Measurements from ENCODE around the gene CRYL1.

The CRYL1 gene

DNA sequence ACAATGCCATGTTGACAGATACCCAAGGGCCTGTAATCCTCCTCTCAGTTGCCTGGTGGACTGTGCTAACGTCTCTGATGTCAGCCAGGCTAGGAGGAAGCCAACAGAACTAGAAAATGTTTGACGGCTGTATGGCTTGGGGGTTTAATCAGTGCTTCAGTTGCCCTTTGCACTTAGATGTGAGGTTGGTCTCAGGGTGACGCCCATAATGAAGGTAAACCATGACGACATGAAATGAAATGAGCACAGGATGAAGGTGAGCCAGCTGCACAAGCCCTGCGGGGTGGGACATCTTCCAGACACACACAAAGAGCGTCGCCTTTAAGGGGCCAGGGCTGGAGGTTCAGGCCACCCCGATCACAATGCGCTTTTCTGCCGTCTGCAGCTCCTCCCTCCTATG lies 127.2 kb downstream of the CRYL1 start:
- no peak for DNase-seq (ENCODE audit: low read depth)

DNA sequence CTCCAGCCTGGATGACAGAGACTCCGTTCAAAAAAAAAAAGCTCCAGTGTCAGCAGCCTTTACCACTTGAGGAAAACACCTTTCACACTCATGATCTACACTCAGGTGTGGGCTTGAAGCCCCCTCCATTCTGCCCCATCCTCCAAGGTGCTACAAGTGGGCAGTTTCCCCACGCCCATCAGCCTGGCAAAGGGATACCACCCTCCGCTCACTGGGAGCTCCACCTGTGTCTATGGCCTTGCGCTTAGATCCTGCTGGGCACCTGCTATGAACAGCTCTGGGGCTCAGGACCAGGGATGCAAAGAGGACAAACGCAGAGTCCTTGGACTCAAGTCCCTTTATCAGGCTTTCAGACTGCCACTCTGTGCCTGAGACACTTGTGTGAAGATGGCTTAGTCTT lies 127.8 kb downstream of the CRYL1 start:
- no peak for DNase-seq (ENCODE audit: low read depth)

DNA sequence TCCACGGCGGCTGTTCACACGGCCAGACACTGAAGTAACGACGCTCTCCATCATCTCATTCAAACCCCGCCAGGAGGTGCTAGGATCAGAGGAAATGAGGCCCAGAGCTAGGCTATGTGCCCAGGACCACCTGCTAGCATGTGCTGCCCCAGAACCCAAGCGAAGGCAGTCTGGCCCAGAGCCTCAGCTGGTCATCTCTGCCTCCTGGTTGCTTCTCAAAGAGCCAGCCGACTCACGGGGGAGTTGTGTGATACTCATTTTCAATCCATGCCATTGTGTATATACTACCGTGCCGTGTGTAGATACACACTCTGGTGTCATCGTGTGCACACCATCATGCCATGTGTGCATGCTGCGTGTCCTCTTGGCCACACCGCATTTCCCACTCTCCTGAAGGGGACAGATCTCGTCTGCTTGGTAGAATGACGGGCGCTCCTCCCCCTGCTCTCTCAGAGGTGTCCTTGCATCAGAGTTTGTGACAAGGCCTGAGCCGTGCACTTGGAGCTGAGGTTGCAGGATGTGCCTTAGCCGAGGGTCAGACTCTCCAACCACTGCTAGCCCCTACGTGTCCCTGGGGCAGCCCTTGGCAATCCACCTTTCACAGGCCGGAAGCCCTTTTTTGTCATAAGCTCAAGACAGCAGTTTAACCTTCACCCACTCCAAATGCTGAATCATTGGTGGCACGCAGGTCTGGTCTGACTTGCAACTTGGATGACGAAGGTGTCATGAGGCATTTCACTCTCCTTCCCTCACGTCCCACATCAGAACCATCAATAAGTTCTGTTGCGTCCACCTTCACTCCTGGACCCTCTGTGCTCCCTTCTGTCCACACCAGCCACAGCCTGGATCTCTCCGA lies 130.4 kb downstream of the CRYL1 start:
- DNase-seq (ENCODE audit: low read depth), result no peak

DNA sequence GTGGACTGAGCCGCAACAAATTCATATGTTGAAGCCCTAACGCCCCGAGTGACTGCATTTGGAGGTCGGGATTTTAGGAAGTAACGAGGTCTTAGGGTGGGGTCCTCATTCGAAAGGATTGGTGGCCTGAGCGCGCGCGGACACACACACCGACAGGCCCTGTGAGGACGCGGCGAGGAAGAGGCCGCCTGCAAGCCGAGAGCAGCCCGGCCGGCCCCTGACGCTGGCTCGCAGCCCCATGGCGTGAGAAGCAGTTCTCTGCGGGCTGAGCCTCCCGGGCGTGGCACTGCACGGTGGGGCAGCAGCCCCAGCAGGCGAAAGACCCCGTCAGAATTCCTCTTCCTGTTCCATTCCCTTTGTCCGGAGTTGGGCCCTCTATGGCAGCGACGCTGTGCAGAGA lies 131.2 kb downstream of the CRYL1 start:
- DNase-seq (ENCODE audit: low read depth), result no peak

DNA sequence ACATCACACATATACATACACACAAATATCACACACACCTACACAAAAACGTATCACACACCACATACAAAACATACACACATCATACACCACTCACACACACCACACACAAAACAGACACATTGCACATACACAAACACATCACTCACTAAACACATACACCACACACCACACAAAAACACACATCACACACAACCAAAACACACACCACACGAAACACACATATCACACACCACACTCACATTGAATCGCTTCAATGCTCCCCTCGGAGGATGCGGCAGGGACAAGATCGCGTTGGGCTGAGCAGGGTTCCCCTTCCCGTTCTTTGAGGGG lies 131.5 kb downstream of the CRYL1 start:
- no peak for DNase-seq (ENCODE audit: low read depth)

DNA sequence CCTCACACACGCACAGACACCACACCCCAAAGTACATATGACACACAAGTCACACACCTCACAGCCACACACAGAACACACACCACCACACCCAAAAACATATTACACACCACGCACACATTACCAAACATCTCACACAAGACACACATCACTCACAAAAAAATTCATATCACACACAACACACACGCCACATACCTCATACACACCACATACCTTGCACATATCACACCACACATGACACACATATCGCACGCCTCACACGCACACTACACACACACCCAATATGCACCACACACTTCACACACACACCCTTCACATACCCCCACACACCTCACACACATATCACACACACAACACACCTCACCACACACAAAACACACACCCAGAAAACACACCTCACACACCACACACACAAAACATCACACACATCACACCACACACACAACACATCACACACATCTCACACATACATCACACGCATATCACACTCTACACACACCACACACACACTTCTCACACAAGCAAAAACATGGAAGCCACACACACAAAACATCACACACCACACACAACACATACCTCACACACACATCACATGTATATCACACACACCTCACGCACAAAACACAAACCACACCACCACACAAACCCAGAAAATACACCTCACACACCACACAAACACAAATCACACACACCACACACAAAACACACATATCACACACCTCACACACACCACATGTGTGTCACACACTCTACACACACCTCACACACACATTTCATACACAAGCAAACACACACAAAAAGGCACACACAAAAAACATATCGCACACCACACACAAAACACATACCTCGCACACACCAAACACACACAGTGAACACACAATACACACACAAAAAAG lies 132.1 kb downstream of the CRYL1 start:
- DNase-seq (ENCODE audit: low read depth), result no peak

DNA sequence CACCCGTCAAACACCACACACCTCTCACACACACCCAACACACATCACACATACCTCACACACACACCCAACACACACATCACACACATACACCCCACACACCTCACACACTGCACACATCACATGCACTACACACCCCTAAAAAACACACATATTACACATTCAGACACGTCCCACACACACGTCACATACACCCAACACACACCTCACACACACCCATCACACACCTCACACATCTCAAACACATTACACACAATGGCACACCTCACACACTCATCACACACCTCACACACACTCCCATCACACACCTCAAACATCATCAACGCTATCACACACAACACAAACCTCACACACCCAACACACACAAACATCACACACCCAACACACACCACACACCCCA lies 133.1 kb downstream of the CRYL1 start:
- no peak for DNase-seq (ENCODE audit: low read depth)

DNA sequence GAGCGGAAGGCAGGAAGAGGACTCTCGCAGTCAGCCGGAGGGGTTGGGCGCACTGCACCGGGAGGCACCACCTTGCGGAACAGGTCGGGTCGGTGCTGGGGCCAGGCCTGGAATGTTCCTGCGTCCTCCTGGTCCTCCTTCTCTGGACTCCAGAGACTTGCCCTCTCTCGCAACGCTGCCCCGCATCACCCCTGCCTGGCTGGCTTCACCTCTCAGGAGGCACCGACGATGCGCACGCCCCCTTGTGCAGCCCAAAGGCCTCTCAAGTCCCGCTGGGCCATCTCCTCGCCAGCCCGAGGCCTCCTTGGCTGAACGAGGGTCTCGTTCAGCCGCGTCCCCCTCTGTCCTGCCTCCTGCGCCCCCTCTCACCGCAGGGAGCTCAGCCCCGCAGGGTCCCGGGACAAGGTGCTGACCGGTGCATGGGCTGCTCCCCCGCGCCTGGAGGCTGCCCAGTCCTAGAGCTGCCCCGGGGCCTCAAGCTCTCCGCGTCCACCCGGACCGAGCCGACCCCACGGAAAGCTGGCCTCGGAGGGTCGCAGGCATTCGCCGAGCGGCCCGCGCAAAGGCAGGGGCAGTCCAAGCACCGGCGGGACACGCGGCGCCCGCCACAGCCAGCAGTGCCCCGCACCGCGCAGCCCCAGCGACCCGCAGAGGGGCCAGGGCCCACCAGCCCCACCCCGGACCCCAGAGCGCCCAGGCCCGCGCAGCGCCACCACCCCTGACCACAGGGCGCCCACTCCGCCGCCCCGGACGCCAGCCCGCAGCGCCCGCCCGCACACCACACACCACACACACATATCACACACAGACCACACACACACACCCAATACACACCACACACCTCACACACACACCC lies 133.8 kb downstream of the CRYL1 start:
- no peak for DNase-seq (ENCODE audit: low read depth)

DNA sequence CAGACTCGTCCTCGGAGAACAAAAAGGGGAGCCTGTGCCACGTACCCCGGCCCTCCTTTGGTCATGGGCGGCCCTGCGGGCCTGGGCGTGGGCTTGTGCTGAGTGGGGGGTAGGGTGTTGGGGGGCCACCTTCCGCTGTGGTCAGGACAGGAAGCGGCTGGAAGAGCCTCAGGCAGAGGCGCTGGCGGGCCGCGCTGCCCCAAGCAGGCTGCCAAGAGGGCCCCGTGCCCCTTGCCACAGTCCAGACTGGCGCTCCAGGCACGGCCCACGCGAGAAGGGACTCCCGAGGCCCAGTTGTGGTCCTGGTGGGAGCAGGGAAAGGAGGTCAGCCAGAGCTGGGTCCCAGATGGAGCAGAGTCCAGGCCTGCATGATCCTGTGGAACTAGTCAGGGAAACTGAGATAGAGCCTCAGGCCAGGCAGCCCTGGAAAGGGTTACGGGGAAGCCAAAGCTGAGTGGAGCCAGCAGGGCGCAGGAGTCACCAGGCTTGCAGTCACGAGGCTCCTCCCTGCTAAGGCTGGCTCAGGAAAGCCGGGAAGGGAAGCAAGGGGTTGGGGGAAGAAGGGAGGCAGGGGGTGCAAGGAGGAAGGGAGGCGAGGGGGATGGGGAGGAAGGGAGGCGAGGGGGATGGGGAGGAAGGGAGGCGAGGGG lies 135.0 kb downstream of the CRYL1 start:
- no peak for DNase-seq (ENCODE audit: low read depth)

DNA sequence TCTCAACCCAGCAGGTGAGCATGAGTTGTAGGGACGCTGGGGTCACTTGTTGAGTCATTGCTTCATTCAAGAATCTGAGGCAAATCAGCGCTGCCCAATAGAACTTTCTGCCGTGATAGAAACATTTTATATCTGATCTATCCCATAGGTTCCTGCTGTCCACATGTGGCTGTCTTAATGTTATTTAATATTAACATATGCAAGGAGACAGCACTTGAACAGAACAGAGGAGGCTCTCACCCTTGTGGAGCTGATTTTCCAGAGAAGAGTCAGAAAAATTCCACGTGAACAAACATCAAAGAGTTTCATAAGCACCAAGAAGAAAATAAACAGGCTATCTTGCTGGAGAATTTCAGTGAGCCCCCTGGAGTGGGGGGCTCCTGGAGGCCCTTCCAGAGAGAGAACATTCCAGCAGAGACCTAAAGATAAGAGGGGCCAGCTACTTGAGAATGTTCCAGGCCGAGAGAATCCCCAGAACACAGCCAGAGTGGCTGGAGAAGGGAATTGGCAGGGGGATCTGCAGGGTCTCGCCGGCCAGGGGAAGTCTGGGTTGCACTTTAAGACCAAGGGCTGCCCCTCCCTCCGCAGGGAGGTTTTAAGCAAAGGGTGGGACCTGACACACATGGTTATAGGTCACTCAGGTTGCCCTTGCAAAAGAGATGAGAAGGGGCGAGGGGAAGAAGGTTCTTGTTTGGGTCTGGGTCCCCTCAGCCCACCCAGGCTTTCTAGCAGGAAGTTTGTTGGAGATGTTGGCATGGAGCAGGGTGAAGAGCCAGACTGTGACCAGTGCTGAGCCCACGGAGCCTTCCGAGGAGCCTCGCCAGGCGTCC lies 135.7 kb downstream of the CRYL1 start:
- no peak for DNase-seq (ENCODE audit: low read depth)

DNA sequence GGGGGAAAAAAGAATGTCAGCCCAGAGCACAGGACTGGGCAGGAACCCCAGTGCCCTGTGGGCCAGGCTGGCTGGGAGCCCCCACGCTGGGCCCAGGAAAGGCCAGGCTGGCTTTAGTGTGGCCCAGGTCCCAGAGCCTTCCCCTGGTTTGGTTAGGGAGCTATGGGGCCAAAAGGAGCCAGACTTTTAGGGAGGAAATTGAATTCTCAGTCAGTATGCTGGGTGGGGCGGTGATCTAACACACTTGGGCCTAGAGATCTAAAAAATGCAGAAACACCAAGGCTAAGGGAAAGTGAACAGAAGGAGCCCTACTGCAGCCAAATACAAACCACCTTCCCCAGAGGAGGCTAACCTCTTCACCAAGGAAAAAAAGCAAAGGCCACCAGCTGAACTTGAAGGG lies 137.5 kb downstream of the CRYL1 start:
- no peak for DNase-seq (ENCODE audit: low read depth)

DNA sequence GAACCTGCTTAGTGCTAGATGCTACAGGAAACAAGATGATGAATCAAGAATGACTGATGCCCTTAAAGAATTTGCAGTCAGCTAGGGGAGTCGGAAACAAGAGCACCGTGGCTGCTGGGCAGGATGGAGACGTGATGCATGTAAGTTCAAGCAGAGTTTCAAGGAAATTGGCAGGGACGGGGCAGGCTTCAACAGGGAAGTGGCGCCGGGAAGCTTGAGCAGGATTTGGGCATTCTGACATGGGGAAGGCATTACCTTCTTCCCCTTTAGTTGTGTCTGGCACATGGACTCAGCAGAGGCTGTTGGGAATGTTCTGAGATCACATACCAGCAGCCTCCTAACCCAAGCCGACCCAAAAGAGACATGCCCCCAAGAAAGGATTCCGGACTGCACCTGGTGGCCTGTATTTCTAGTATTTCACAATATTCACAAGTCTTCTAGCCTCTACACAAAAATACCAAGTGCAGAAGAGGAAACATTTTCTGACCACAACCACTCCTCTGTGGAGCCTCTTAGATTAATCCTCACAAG lies 138.2 kb downstream of the CRYL1 start:
- DNase-seq (ENCODE audit: low read depth), result no peak

DNA sequence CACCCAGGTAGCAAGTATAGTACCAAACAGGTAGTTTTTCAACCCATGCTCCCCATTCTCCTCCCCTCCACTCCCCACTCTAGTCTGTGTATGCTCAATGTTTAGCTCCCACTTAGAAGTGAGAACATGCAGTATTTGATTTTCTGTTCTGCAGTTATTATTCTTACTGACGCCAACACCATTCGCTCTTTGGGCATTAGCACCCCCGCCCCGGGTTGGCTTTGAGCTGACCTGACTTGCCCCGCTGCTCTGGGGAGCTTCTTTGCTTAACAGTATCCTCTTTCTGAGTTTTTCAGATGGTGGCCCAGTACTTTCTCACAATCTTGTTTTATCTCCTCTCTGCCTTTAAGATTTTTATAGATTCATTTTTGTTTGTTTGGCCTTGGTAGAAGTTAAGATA lies 138.7 kb downstream of the CRYL1 start:
- no peak for DNase-seq (ENCODE audit: low read depth)

DNA sequence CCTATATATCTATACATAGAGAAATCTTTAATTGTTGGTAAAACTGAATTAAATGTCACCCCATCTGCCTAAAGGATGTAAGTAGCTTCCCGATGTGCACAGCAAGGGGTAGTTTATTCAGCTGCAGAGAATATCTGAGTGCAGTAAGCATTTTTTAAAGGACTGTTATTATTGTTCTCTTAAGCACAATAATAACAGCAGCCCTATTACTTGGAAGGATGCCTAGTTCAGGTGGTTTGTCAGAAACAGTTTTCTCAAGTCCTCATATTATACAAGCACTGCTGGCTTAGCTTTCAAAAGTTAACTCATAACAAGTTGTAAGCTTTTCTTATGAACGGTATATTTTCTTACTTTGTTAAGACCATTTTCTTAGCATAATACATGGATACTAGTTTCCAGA lies 142.6 kb downstream of the CRYL1 start:
- DNase-seq (ENCODE audit: low read depth), result no peak

DNA sequence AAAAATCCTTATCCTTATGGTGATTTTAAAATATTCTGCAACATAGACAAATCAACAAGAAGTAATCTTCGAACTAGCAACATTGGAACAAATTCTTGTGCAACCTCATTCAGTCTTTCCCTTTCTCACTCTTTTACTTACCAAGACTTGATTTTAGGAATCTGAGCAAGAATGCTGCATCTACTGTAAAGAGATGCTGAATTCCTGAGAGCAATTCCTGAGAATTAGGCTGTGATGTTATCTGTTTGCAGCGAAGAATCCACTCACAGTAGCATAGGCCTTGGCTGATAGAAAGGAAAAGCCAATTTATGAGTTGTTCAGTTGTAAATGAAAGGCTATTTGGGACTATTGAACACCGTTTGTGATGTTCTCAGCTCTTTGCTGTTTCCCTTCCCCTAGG lies 144.3 kb downstream of the CRYL1 start:
- no peak for DNase-seq (ENCODE audit: low read depth)

DNA sequence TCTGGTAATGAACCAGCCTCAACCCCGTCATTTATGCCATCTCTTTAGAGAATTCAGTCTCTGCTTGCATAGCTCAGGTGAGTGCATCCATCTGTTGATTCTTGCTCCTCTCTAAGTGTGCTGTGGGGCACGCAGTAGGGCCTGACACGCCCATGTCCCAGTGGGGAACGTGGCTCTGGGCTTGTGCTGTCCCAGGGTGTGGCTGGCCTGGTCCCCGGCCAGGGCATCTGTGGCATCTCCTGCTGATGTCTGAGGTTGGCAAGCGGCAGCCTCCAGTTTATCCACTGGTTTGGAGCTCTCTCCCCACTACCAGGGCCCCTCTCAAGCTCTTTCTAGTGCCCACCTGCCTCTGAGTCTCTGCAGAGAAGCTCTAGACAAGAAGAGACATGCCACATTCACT lies 146.9 kb downstream of the CRYL1 start:
- no peak for DNase-seq (ENCODE audit: low read depth)

DNA sequence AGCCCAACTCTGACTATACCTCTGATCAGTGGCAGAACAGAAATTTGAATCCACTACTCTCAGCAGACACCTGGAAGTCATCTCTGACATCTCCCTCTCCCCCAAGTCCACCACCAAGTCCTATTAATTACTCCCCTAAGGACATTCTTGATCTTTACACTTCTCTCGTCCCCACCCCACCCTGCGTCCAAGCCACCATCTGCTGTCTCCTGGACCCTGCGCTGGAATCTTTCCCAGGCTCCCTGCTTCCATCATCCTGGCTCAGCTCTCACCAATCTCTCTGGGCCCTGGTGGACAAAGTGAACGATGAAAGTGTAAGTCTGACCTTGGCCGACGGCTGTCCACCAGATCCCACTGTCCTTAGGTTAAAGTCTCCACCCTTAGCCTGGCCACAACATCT lies 147.9 kb downstream of the CRYL1 start:
- no peak for DNase-seq (ENCODE audit: low read depth)

DNA sequence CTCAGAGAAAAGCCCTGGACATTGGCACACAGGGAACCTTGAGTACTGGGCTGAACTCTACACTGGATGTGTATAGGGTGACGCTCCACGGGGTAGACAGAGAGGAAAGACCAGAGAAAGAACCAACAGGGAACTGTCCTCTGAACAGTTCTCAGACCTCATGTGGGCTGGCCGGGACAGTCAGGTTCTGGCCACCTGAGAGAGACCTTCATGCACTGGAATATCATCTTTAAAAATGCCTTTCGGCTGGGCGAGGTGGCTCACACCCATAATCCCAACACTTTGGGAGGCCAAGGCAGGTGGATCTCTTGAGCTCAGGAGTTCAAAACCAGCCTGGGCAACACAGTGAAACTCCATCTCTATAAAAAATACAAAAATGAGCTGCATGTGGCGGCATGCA lies 149.8 kb downstream of the CRYL1 start:
- DNase-seq (ENCODE audit: low read depth), result no peak

DNA sequence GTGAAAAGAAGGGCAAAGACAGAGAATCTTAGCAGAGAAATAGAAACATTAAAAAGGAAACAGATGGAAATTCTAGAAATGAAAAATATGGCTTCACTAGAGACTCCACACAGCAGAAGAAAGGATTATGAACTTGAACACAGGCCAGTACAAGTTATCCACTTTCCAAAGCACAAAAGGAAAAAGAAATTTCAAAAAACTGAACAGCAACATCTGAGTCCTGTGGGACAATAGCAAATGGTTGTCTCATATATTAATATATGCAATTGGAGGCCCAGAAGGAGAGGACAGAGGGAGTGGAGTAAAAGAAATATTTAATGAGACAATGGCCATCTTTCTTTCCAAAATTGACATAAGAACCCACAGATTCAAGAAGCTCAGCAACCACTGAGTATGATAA lies 151.8 kb downstream of the CRYL1 start:
- no peak for DNase-seq (ENCODE audit: low read depth)

DNA sequence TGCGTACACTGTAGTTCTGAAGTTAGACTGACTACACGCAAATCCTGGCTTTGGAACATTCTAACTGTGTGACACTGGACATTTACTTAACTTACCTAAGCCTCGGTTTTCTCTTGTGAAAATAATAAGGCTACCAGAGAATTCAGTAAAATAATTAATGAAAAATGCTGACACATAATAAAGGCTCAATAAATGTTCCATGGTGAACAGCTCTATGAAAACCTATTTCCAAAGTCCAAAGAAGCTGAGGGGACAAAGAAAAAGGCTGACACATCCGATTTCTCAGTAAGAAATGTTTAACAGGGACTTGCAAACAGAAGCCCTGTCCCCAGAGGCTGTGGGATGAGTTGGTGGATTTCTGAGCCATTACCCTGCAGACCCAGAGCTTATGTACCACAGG lies 153.8 kb downstream of the CRYL1 start:
- DNase-seq (ENCODE audit: low read depth), result no peak
